HL-60 (cell line): ENCODE data around the gene AASDH.

Experiments
- TF ChIP-seq, protein P1 (sequence below): IDR thresholded peaks from one replicate; pipeline ENCODE4 v1.5.1; 2011; ENCODE audit warnings: low read length, control low read depth, inconsistent platforms; ENCODE audit not compliant: insufficient read depth
- TF ChIP-seq, protein P2 (sequence below): IDR thresholded peaks from 2 replicates; pipeline ENCODE4 v1.6.1; 2012; ENCODE audit warnings: low read depth; ENCODE audit not compliant: insufficient replicate concordance

DNA sequence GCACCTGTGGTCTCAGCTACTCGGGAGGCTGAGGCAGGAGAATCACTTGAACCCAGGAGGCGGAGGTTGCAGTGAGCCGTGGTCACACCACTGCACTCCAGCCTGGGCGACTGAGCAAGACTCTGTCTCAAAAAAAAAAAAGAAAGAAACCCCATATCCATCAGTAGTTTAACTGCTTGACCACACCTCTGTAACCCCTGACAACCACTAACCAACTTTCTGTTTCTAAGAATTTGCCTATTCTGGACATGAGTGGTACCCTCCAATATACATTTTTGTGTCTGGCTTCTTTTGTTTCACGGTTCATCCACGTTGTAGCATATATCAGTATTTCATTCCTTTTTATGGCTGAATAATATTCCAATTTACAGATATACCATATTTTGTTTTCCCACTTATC lies 39.0 kb upstream of the AASDH start:
- TF ChIP-seq, protein P1, sequence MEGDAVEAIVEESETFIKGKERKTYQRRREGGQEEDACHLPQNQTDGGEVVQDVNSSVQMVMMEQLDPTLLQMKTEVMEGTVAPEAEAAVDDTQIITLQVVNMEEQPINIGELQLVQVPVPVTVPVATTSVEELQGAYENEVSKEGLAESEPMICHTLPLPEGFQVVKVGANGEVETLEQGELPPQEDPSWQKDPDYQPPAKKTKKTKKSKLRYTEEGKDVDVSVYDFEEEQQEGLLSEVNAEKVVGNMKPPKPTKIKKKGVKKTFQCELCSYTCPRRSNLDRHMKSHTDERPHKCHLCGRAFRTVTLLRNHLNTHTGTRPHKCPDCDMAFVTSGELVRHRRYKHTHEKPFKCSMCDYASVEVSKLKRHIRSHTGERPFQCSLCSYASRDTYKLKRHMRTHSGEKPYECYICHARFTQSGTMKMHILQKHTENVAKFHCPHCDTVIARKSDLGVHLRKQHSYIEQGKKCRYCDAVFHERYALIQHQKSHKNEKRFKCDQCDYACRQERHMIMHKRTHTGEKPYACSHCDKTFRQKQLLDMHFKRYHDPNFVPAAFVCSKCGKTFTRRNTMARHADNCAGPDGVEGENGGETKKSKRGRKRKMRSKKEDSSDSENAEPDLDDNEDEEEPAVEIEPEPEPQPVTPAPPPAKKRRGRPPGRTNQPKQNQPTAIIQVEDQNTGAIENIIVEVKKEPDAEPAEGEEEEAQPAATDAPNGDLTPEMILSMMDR, result no peak
- TF ChIP-seq, protein P2, sequence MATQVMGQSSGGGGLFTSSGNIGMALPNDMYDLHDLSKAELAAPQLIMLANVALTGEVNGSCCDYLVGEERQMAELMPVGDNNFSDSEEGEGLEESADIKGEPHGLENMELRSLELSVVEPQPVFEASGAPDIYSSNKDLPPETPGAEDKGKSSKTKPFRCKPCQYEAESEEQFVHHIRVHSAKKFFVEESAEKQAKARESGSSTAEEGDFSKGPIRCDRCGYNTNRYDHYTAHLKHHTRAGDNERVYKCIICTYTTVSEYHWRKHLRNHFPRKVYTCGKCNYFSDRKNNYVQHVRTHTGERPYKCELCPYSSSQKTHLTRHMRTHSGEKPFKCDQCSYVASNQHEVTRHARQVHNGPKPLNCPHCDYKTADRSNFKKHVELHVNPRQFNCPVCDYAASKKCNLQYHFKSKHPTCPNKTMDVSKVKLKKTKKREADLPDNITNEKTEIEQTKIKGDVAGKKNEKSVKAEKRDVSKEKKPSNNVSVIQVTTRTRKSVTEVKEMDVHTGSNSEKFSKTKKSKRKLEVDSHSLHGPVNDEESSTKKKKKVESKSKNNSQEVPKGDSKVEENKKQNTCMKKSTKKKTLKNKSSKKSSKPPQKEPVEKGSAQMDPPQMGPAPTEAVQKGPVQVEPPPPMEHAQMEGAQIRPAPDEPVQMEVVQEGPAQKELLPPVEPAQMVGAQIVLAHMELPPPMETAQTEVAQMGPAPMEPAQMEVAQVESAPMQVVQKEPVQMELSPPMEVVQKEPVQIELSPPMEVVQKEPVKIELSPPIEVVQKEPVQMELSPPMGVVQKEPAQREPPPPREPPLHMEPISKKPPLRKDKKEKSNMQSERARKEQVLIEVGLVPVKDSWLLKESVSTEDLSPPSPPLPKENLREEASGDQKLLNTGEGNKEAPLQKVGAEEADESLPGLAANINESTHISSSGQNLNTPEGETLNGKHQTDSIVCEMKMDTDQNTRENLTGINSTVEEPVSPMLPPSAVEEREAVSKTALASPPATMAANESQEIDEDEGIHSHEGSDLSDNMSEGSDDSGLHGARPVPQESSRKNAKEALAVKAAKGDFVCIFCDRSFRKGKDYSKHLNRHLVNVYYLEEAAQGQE, result no peak
